A549 (cell line): ENCODE results near the gene NFATC2.

Experiments used
- CBX2 ChIP-seq: fragments of 200-600 bp; sonication (generic); IDR thresholded peaks from 2 replicates; pipeline ENCODE4 v1.6.1; 2016; ENCODE audit warnings: low read depth, mild to moderate bottlenecking, borderline replicate concordance
- CTCF ChIP-seq: fragments of >200 bp; sonication (Bioruptor Twin); formaldehyde crosslinking; IDR thresholded peaks from 3 replicates; pipeline ENCODE4 v1.5.1; 2016
- E2F6 ChIP-seq: IDR thresholded peaks from 2 replicates; pipeline ENCODE4 v1.6.1; 2012; ENCODE audit warnings: low read depth, borderline replicate concordance
- POLR2A ChIP-seq: IDR thresholded peaks from 2 replicates; pipeline ENCODE4 v1.6.1; 2012; ENCODE audit warnings: mild to moderate bottlenecking, low read length
- REST ChIP-seq: fragments of 200-600 bp; sonication (generic); IDR thresholded peaks from 2 replicates; pipeline ENCODE4 v1.6.1; 2016; ENCODE audit warnings: antibody characterized with exemption, mild to moderate bottlenecking, moderate library complexity

GRCh38 chr20:51372176-51372803, 170.2 kb downstream of the NFATC2 start:
- no peak for TF ChIP-seq E2F6
- no peak for TF ChIP-seq POLR2A
- TF ChIP-seq CBX2: no peak
- TF ChIP-seq CTCF: peak; percentile 88
- no peak for TF ChIP-seq REST
